Measurements from ENCODE around the gene LTB4R.

Gene LTB4R, protein sequence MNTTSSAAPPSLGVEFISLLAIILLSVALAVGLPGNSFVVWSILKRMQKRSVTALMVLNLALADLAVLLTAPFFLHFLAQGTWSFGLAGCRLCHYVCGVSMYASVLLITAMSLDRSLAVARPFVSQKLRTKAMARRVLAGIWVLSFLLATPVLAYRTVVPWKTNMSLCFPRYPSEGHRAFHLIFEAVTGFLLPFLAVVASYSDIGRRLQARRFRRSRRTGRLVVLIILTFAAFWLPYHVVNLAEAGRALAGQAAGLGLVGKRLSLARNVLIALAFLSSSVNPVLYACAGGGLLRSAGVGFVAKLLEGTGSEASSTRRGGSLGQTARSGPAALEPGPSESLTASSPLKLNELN

DNA sequence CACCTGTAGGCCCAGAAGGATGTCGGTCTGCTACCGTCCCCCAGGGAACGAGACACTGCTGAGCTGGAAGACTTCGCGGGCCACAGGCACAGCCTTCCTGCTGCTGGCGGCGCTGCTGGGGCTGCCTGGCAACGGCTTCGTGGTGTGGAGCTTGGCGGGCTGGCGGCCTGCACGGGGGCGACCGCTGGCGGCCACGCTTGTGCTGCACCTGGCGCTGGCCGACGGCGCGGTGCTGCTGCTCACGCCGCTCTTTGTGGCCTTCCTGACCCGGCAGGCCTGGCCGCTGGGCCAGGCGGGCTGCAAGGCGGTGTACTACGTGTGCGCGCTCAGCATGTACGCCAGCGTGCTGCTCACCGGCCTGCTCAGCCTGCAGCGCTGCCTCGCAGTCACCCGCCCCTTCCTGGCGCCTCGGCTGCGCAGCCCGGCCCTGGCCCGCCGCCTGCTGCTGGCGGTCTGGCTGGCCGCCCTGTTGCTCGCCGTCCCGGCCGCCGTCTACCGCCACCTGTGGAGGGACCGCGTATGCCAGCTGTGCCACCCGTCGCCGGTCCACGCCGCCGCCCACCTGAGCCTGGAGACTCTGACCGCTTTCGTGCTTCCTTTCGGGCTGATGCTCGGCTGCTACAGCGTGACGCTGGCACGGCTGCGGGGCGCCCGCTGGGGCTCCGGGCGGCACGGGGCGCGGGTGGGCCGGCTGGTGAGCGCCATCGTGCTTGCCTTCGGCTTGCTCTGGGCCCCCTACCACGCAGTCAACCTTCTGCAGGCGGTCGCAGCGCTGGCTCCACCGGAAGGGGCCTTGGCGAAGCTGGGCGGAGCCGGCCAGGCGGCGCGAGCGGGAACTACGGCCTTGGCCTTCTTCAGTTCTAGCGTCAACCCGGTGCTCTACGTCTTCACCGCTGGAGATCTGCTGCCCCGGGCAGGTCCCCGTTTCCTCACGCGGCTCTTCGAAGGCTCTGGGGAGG lies at the start of gene LTB4R:
LTB4R (plus strand) TSS at position 857 of the 959 bp plus-strand sequence. CDS start 4,150 bp downstream, outside the sequence.
- DNase-seq, result peak; percentile 88

DNA sequence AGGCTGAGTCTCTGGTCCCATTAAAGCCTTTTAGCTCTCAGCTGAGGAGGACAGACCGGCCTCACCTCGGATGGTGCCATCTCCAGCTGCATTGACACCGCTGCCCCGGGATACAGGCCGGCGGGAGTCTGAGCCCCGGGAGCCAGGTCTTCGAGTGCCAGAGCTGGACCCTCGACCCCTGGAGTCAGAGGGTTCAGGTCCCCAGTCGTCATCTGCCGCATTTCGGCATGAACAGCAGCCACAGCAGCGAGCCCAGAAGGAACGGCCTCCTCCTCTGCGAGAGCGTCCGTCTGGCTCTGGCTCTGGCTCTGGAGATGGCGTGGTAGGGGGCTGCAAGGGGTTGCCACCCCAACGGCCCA lies 49.4 kb upstream of the LTB4R start:
- DNase-seq, result no peak

DNA sequence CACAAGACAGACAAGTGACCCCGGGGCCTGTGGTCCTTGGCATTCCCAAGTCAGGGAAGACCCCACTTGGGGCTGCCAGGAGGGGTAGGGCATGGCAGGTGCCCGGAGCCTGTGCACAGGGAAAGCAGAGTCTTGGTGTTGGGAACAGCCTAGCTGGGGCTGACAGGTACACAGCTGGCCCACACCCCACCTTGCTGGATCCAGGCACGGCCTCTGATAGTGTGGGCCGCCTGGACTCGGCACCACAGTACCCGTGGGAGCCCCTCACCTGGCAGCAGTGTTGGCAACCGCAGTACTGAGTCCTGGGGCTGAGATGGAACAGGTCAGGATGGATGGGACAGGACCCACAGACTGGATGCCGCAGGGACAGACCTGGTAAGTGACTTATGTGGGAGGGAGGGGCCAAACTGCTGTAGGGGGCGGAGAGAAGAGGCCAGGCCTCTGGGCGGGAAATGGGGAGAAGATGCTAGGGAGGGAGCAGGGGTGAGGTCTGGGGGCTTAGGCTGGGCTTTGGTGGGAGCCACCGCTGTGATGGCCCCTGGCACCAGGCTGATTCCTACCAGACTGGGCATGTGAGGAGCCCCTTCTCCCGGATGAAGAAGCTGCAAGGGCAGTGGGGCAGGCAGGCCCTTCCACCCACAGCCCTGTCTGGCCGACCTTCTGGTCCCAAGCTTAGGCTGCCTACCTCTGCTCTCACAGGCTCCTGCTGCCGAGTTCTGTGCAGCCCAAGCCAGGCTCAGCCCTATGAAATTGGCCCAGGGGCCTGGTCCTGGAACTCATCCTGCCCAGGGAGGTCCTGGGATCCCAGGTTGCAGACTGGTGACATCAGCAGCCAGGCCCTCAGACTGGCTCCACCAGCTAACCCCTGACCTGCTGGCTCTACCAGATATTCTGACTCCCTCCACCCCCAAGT lies 48.2 kb upstream of the LTB4R start, which contains the start of gene TGM1:
TGM1 (minus strand) TSS at position 357 of the 913 bp plus-strand sequence. CDS start 825 bp downstream, outside the sequence.
- DNase-seq, result no peak

DNA sequence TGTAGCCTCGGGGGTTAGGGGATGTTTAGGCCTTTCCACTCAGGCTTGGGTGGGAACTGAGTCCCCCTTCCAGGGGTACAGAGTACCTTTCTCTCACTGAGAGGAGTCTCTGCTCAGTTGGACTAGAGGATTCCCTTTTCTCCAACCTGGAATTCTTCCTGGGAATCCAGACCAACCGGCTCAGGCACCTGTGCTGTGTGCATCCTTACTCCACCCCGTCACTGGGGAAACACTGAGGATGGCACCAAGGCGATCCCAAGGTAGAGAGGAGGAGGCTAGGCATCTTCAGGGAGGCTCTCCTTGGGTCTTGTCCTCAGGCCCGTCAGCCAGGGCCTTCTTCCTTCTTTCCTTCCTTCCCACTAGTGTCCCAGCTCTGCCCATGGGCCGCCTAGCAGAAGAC lies 47.5 kb upstream of the LTB4R start:
- no peak for DNase-seq

DNA sequence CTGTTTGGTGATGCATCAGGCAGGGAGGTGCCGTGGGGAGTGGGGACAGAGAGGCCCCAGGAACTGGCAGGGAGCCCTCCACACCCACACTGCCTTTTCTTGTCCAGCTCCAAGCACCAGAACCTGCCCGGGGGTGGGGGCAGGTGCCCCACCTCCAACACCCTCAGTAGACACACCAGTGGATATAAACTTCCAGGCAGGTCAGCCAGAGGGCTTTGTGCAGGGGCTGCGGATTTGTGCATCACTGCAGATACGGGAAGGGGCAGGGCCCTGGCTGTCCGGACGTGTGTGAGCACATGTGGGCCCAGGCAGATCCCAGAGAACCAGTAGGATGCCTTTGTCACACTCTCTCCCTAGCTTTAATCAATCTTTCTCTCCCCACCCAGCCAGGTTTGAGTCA lies 47.0 kb upstream of the LTB4R start:
- DNase-seq, result no peak

DNA sequence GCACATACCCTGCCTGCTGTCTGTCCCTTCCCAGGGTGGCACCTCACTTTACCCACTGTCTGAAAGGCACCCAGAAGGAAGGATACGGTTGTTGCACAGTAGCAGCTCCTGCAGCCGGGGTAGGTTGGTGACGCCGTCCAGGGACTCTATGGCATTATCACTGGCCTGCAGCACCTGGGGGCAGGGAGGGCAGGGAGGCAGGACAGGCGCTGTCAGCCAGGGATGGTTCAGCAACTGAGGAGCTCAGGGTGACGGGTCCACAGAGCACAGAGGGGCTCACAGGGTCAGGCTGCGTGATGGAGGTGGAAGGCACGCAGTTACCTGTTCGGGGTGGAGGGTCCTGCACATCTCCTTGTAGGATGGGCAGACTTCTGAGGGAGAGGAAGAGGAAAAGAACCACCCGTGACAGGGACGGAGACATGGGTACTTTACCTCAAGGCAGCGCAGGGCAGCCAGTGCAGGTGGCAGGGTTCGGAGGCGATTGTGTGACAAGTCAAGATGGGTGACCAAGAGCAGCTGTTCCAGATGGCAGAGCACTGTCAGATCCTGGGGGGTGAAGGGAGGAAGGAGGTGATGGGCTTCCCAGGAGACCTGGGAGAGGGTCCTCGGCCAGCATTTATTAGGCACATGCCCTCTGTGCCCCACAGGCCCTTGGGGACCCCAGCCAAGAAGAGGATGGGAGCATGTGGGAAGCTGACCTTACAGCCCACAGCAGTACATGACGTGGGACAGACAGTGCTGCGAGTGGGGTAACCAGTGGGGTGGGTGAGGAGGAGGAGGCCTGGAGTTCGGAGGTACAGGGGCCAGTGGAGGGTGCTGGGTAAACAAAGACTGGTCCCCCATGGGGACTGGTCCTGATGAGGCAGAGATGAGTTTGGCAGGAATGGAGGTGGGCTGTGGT lies 44.7 kb upstream of the LTB4R start:
- DNase-seq, result no peak

DNA sequence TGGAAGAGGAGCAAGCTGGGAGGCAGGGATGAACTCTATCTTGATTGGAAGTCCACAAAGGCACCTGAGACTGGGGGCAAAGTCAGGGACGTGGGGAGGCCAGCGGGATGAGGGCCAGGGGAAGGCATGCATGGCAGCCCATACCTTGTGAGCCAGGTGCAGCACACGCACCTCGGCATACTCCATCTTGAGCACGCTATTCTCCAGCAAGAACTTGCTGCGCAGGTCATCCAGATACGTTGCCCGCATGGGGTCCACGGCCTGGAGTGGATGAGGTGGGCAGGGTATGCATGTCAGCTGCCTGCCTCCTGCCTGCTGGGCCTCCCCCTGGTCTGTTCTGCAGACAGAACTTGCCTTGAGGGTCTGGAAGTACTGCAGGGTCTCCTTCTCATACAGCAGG lies 43.8 kb upstream of the LTB4R start:
- no peak for DNase-seq

DNA sequence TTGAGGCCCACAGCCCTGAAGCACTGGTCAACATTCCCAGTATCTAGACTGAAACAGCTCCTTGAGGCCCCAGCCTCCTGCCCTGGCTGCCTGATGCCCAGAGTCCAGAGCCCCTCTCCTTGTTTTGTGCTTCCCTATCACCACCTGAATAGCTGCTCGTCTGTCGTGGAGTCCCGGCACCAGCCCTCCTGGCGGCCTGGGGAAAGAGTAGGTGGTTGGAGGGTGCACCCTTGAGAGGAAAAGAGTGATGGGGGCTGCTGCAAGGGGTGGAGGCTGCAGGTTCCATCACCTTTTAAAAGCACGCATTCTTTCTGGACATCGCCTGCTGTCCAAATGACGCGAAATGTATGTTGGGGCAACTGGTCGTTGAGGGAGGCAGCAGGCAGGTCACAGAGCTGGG lies 43.1 kb upstream of the LTB4R start:
- DNase-seq, result no peak

DNA sequence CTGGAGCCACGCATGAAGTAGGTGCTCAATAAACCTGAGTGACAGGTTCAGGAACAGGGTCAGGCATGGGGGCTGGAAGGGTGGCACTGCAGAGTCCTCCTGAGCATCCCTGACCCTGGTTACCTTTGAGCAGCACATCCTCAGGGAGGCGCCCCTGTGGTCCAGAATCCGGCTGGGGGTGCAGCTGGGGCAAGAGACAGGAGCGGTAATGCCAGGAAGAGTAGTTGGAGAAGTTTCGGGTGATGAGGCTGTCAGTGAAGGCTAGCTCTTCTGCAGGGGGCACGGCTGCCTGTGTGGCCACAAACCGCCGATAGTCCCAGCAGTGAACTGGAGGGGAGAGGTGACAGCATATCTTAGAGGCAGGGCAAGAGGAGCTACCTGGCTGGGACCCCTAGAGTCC lies 41.9 kb upstream of the LTB4R start:
- DNase-seq, result no peak

DNA sequence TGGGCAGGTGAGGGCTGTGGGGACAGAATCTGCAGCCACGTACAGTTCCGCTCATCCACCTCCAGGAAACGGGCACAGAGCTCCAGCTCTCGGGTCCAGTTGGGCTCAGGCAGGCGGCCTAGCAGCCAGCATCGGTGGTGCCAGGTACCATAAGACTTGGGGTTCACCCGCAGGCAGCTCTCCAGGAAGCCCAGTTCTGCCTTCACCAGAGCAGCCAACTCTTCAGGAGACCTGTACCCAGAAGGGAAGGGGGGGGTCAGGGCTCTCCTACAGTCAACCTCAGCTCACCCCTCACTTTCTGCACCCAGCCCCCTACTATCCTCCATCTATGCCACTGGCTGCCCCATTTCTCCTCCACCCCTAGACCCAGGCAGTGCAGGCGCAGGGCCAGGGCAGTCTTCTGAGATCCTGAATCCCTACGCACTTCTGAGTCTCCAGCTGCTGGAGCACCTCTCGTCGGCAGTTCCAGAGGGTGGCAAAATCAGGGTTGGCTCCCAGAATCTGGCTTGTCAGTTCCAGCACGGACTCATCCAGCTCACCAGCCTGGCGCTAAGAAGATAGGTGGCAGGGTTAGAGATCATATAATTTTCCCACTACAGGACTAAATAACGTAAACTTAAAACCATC lies 41.3 kb upstream of the LTB4R start:
- DNase-seq, result no peak

DNA sequence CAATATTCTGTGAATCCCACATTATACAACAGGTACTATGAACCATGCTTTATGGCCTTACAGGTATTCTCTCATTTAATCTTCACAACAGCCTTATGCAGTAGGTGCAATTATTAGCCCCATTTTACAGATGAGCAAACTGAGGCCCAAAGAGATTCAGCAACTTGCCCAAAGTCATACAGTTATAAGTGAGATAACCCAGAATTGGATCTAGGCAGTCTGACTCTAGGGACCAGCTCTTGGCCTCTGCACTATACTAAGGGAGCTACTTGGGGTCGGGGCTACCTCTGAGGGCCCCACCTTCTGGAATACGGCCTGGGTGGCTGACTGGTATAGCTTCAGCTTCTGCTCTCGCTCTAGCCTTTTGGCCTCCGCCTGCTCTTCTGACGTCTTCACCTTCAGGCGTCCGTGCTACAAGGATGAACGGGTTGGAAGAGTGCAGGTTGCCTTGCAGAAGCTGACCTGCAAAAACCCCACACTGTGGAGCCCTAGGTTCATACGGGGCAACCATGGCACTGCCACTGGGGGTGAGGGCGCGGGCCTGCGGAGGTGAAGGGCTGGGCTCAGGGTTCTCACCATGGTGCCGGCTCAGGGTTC lies 40.7 kb upstream of the LTB4R start:
- peak; percentile 53 for DNase-seq

DNA sequence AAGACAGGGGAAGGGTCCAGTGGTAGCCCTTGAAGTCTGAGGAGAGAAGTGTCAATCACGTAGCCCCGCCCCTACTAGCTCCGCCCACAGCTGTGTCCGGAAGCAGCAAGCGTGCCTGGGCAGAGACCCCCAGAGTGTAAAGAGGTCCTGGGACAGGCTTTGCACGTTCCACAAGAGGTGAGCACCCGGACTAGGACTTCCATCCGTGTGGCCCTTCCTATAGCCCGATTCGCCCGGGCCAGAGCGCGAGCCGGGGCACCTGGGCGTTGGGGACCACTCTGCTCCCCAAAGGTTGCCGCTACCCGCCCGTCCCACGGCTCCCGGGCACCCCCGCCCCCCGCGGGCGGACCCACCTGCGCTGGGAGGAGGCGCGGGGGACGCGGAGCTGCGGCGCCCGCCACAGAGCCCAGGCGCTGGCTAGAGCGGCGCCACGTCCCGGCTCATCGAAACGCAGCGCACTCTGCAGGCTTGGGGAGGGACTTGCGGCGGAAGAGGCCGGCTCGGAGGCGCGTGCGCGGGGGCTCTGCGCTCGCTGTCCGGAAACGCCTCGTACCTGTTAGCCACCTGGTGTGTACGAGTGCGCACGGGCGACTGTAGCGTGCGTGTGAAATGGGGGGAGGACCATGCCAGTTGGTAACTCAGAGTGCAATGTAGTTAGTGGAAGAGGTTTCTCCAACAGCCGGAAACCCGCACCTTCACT lies 40.0 kb upstream of the LTB4R start, which contains the start of gene RABGGTA:
RABGGTA (minus strand) TSS at position 464 of the 700 bp plus-strand sequence. CDS start 482 bp downstream, outside the sequence.
- DNase-seq, result peak; percentile 91

DNA sequence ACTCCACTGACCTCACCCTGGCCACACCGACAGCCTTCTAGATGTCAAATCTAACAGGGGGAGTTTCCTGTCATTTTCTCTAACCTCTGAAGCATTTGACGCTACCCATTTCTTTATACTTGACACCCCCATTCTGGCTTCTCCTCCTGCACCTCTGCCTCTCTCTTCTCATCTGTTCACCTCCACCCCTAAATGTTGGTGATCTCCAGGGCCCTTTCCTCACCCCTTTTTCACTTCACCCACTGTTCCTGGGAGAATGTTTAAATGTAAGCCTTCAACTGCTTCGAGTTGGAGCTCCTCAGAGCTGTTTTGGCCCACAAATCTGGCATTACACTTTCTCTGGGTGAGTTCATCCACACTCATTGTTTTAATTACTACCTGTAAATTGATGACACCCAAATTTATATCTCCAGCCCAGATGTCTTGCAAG lies 39.5 kb upstream of the LTB4R start:
- no peak for DNase-seq

DNA sequence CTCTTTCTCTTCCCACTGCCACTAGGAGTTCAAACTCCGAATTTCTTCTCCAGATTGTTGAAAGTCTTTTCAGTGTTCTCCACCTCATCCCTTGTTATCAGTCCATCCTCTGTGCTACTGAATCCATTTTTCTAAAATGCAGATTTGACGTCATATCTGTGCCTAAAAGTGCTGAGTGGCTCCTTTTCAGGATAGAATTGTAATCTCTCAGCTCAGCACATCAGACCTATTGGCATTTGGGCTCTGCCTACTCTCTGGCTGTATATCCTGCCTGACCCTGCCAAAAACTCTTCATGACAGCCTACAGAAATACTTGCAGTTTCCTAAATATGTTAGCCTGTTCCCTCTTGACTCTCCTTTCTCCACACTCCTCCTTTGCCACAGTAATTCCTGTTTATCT lies 38.8 kb upstream of the LTB4R start:
- no peak for DNase-seq

DNA sequence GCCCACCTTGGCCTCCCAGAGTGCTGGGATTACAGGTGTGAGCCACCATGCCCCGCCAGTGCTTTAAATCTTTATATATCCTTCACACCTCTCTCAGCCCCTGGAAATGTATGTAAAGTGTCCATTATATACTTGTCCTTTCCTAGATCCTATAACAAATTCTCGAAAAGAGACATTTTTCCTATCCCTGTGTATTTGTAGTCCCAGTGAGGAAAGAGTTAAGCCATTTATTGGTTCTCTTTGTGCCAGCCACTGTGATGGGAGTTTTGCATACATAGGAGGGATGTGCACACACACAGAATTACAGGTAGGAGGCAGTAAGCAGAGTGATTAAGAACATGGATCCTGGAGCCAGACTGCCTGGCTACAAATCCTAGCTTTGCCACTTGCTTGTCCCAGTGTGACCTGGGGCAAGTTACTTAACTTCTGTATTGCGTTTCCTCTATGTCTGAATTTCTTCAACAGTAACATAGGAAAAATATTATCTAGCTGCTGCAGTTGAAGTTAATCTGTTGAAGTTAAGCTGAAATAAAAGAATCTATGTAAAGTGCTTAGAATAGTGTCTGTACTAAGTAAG lies 37.8 kb upstream of the LTB4R start:
- no peak for DNase-seq

DNA sequence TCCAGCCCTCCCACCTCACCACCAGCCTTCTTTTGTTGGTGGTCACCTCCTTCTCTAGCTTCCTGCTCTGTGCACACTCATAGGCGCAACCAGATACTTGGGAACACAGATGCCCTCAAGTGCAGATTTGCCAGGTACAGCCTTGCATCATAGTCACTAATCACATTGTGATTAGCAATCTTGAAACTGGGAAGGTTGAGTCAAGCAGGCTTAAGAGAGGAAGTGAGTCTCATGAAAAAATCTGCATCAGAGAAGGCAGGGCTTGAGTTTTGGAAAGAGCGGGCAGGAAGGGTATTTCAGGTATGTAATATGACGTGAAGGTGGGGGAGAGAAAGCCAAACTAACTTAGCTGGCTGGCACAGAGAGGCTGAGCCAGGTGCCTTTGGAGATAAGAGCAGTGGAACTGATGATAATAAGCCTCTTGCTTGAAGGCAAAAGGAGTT lies 37.2 kb upstream of the LTB4R start:
- no peak for DNase-seq

DNA sequence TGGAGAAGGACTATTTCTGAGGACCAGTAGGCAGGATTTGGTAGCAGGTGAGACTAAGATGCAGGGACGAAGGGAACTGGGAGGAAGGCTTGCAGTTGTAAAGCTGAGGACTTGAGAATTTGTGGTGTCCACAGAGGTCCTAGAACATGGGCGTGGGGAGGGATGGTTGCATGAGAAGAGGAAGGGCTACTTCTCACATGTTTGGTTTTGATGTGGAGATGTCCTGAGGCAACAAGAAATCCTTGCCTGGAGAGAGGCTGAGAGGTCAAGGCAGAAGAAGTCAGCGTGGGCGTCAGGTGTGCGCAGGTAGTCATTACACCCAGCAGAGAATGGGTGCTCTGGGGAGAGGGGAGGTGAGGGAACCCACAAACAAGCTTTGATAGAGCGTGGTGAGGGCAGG lies 34.2 kb upstream of the LTB4R start:
- DNase-seq, result no peak

DNA sequence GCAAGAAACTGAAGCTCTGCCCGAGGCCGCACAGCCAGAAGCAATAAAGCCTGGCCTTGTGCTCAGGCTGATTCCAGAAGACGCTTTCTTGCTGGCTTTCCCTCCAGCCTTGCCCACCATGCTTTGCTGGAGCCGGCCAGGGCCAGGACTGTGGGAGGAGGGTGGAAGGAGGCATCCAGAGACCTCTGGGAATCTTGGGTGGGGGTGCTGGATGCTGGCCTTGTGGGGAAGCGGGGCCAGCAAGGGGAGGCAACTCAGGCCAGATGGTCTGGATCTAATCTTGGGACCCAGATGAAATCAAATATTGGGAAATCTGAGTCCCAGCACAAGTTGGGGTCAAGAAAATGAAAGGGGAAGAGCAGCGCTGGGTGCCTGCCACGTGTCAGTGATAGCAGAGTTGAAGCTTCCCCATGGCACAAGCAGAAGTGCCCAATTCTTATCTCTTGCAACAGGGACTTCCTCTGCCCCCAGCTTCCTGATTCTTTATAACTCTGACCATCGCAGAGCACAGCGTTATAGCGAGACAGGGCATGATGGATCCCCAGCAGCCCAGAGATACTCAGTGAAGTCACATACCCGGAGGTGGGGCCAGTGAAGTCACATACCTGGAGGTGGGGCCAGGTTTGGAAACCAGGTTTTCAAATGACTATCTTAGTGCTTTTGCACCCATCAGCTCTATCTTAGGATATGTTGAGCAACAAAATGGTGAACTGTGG lies 33.5 kb upstream of the LTB4R start:
- no peak for DNase-seq

DNA sequence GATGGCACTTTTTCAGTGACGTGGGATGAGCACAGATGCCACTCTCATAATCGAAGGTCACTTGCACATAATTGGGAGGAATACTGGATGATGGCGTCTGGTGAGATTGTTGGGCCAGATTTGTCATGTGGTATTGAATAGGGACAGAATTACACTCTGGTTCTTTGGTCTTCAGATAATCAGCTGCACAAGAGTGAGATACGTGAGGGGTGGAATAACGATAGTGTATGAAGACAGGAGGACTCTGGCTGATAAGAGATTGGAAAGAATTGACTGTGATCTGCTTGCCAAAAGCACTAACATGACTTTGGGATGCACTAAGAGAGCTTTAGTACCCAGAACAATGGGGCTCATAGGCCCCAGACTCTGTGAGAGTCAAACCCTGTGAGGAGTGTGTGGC lies 32.9 kb upstream of the LTB4R start:
- no peak for DNase-seq

All from NCI-H146 (cell line).